HG02610 (cell line): Measurements from ENCODE around the gene TLR8.
"Not testable (repeated sequence)": the region's sequence is repeated elsewhere in the genome, so short reads cannot be mapped to it uniquely, and the experiment has no call there.

Experiments
- ATAC-seq: cut with Tn5 transposase; IDR thresholded peaks from one replicate; pipeline ENCODE4 v1.9.1; 2021; ENCODE audit warnings: mild to moderate bottlenecking, moderate library complexity; ENCODE audit not compliant: unreplicated experiment

Gene TLR8

DNA sequence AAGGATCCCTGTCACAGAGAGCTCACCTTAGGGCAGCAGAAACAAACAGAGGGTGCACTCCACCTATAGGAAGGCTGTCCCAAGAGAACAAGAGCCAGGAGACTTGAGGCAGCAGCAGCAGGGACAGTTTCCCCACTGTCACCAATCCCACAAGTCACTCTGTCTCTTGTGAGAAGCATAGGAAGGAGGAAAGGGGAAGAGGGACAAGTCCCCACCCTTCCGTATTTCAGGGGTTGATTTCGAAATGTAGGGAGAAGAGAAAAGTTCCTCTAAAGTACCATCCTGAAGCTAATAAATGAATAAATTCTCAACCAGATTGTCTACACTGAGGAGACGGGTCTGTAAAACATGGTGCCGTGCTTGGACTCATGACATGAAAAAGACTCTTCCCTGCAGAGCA lies 9.5 kb upstream of the TLR8 start:
- ATAC-seq: no peak

DNA sequence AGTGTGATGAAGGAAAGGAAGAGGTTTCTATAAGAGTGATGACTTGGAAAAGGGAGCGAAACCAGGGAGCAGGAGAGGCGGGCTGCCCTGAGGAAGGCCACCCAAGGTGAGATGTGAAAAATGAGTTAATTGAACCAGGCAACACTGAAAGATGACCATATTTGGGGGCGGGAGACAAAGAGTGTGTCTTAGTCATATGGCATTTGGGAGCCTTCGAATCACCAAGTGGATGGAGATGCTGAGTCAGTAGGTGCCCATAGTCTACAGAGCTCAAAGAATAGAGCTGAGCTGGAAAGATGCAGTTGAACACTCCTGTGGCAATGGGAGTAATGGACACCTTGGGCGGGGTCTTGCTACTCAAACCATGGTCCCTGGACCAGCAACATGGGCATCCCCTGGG lies 8.3 kb upstream of the TLR8 start:
- ATAC-seq: no peak

DNA sequence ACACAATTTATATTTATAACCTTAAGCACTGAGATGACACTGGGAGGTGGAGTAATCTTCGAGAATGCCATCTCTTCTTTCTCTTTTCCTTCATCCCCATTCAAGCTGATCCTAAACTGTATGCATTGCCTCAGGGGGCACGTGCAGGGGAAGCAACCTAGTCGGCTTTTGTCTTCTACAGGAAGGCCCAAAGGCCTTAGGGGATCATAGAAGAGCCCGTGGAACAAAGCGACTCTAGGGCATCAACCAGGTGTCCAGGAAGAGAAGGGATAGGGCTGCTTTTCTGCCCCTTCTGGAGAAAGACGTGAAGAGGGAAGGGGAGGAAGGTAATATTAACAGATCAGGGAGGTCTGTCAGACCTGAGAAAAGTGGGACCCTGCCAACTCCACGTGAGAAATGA lies 6.9 kb upstream of the TLR8 start:
- no peak for ATAC-seq

DNA sequence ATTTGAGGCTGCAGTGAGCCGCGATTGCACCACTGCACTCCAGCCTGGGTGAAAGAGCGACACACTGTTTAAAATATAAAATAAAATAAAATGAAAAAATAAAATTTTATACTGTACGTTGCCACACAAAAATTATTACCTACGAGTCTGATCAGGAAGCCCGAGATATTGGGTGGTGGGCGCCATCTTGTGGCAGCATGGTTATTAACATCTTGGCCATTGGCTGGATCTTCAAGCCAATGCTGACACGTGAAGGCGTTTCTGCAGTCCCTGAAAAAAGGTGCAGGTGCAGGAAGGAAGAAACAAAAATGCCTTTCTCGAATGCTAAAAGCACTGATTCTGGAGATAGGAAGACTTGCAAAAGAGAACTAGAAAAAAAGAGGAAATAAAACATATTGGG lies 4.9 kb upstream of the TLR8 start:
- no peak for ATAC-seq

DNA sequence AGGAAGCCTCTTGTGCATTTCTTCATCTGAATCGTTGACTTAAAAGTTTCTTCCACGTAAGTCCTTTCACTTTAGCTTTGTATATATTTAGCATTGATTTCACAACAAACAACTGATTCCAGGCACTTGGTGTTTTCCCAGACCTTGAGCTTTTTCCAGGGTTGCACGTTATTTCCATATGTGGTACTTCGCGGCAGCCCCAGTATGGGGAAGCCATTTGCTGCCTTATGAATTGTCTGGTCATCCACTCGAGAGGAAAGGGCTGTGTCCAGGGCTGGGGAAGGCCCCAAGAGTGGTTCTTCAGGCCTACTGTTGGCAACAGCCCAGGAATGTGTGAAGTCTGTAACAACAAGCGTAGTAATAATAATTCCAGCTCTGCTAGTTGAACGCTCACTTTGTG lies 2.8 kb upstream of the TLR8 start:
- ATAC-seq: no peak

DNA sequence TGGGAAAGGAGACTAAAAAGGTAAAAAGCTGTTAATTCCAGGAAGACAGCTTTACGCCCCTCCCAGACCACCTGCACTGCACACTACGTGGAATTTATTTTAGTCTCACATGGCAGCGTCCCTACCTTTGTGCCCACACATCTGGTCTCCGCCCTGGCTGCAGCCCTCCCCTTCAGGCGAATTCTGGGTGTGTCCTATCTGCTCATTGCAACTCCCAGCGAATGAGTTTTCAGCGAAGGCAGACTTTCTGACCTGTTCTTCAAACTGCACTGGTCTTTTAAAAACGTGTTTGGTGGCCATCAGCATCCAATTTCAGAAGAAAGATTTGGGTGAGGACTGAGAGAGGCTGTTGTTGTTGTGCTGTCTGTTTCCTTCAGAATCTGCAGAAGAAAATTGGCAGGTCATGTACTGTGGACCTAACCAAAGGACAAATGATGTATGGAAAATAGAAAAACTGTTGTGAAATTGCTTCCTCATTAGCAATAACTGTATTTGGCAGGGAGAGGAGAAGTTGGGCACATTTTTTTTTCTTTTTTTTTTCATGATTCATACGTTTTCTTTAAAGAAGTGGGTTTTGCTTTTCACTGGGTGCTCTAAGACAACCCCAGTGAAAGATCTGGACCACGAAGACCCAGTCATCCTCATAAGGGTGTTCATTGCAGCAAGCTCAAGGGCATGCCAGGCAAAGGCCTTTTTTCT lies 4.2 kb downstream of the TLR8 start:
- no peak for ATAC-seq

DNA sequence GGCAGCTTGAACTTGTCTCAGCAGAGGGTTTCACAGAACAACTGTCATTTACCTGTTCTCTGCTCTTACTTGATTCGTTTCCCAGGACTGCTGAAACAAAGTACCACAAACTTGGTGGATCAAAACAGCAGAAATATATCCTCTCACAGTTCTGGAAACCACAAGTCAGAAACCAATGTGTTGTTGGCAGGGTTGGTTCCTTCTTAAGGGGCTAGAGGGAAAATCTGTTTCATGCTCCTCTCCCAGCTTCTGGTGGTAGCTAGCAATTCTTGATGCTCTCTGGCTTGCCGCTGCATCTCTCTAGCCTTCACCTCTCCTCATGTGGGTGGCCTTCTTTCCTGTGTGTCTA lies 4.7 kb downstream of the TLR8 start:
- no peak for ATAC-seq

DNA sequence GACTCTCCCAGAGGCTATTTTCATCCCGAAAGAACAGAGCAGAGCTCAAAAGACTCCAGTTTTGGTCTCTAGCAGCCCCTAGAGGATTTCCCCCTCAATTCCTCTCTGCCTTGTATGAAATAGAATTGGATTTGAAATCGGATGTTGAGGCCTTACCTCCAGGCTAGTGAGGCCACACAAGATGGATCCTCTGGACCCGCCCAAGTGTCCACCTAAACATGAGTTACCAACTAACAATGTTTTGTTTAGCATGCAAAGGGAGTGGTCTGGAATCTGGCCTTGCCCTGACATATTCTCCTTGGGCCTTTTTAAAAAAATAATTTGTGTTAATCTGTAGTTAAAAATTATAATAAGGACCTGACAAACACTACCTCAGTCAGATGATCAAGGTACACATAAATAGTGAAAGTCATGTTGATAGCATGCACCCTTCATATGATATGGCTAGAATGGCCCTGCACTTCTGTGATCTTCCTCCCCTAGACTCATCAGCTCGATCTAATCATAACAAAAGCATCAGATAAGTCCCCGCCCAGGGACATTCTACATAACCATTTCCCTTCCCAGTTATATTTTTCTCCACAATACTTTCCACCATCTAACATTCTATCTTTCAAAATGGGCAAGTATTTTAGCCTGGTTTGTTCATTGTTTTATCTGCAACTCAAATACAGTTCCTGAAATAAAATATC lies 6.5 kb downstream of the TLR8 start:
- no peak for ATAC-seq

DNA sequence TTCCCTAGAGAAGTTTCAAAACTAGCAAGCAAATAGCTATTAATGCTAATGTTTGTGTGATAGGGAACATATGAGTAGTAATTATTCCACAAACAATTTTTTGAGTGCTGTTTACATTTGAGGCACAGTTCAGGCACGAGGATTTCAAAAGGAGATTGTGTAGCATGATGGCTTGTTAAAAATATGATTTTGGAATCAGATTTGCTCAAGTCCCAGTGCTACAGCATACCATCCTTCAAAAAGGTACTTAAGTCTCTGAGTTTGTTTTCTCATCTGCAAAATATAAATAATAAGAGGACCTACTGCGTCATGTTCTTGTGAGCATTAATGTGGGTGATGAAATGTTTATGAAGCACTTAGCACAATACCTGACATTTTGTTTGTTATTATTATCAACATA lies 11.3 kb downstream of the TLR8 start:
- ATAC-seq: no peak

DNA sequence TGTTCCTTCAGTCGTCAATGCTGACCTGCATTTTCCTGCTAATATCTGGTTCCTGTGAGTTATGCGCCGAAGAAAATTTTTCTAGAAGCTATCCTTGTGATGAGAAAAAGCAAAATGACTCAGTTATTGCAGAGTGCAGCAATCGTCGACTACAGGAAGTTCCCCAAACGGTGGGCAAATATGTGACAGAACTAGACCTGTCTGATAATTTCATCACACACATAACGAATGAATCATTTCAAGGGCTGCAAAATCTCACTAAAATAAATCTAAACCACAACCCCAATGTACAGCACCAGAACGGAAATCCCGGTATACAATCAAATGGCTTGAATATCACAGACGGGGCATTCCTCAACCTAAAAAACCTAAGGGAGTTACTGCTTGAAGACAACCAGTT lies 12.6 kb downstream of the TLR8 start:
- ATAC-seq: no peak

DNA sequence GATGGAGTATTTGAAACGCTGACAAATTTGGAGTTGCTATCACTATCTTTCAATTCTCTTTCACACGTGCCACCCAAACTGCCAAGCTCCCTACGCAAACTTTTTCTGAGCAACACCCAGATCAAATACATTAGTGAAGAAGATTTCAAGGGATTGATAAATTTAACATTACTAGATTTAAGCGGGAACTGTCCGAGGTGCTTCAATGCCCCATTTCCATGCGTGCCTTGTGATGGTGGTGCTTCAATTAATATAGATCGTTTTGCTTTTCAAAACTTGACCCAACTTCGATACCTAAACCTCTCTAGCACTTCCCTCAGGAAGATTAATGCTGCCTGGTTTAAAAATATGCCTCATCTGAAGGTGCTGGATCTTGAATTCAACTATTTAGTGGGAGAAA lies 13.2 kb downstream of the TLR8 start:
- ATAC-seq: no peak

DNA sequence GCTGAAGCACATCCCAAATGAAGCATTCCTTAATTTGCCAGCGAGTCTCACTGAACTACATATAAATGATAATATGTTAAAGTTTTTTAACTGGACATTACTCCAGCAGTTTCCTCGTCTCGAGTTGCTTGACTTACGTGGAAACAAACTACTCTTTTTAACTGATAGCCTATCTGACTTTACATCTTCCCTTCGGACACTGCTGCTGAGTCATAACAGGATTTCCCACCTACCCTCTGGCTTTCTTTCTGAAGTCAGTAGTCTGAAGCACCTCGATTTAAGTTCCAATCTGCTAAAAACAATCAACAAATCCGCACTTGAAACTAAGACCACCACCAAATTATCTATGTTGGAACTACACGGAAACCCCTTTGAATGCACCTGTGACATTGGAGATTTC lies 14.6 kb downstream of the TLR8 start:
- ATAC-seq: no peak

DNA sequence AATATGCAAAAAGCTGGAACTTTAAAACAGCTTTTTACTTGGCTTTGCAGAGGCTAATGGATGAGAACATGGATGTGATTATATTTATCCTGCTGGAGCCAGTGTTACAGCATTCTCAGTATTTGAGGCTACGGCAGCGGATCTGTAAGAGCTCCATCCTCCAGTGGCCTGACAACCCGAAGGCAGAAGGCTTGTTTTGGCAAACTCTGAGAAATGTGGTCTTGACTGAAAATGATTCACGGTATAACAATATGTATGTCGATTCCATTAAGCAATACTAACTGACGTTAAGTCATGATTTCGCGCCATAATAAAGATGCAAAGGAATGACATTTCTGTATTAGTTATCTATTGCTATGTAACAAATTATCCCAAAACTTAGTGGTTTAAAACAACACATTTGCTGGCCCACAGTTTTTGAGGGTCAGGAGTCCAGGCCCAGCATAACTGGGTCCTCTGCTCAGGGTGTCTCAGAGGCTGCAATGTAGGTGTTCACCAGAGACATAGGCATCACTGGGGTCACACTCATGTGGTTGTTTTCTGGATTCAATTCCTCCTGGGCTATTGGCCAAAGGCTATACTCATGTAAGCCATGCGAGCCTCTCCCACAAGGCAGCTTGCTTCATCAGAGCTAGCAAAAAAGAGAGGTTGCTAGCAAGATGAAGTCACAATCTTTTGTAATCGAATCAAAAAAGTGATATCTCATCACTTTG lies 15.6 kb downstream of the TLR8 start:
- no peak for ATAC-seq

DNA sequence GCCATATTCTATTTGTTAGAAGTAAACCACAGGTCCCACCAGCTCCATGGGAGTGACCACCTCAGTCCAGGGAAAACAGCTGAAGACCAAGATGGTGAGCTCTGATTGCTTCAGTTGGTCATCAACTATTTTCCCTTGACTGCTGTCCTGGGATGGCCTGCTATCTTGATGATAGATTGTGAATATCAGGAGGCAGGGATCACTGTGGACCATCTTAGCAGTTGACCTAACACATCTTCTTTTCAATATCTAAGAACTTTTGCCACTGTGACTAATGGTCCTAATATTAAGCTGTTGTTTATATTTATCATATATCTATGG lies 16.1 kb downstream of the TLR8 start:
- ATAC-seq: no peak

DNA sequence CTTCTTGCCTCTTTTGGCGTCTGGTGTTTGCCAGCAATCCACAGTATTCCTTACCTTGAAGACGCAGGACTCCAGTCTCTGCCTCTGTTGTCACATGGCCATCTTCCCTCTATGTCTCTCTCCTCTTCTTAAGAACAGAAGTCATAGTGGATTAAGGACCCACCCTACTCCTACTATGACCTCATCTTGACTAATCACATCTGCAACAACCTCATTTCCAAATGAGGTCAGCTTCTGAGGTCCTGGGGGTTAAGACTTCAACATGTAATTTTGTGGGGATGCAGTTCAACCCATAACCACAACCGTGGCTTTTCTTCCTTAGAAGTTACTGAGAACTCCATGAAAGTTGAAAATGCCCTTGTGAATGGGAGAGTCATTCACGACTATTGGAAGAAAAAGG lies 23.3 kb downstream of the TLR8 start:
- no peak for ATAC-seq

DNA sequence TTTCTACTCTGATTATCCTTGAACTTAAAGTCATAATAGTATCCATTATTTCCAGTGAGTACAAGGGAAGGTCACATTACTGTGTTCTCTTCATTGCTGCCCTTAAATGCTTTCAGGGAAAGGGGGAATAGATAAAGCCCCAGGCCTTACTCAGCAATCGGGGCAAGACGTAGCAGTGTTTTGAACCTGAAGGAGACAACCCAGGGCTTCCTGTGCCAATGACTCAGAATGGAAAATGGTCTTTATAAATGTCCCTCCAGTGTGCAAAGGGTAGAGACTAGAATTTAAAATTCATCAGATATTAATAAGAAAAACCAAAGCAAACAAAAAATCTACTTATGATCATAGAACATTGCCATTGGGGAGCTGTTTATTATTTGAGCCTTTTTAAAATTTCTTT lies 23.7 kb downstream of the TLR8 start:
- ATAC-seq: no peak

DNA sequence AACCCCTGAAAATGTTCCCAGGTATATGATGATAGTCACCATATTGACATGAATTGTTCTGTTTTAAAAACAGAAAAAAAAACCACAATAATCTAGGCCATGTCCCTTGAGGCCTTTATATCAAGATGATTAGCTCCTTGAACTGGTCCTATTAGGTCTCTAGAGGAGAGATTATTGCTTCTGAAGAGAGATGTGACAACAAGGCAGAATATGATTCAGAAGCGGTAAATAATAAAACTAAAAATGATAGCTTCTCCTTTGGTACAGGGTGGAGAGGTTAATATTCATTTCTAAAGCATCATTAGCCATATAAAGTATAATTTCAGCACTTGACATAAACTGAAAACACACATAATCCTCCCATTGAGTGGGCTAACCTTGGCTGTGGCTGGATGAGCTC lies 25.8 kb downstream of the TLR8 start:
- ATAC-seq: no peak

DNA sequence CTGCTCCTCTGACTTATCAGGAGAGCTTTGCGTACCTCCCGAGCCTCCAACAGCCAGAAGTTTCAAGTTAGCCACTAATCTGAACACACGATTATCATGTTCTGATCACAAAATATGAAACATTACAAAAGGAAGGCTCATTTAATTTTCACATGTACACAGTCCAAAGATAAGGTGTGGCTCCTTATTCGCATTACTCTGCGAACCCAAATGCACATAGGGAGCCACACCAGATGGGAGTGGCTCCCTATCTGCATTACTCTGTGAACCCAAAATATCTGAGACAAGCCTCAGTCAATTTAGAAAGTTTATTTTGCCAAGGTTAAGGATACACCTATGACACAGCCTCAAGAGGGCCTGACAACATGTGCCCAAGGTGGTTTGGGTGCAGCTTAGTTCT lies 28.4 kb downstream of the TLR8 start:
- ATAC-seq: no peak

DNA sequence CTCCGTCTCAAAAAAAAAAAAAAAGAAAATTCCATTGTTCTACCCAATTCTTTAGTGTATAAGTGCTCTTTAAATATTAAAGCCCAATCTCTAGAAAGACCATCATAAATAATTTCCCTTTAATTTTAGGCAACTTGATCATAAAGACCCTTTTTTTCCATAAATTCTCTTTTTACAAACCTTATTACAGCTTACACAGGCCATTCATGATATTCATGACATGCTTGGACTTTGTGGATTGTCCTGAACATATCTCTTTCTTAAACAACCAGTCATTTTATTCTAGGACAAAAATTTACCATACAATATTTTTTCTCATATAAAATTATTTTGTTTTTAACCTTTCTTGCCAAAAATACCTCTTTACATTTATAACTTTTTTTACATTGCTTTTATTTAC lies 30.5 kb downstream of the TLR8 start:
- no peak for ATAC-seq

DNA sequence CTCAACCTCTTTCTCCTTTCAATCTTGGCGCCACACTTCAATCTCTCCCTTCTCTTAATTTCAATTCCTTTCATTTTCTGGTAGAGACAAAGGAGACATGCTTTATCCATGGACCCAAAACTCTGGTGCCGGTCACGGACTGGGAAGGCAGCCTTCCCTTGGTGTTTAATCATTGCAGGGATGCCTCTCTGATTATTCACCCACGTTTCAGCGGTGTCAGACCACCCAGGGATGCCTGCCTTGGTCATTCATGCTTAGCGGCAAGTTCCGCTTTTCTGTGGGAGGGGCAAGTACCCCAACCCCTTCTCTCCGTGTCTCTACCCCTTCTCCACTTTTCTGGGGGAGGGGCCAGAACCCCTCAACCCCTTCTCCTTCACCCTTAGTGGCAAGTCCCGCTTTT lies 34.1 kb downstream of the TLR8 start:
- ATAC-seq: not testable (repeated sequence)

DNA sequence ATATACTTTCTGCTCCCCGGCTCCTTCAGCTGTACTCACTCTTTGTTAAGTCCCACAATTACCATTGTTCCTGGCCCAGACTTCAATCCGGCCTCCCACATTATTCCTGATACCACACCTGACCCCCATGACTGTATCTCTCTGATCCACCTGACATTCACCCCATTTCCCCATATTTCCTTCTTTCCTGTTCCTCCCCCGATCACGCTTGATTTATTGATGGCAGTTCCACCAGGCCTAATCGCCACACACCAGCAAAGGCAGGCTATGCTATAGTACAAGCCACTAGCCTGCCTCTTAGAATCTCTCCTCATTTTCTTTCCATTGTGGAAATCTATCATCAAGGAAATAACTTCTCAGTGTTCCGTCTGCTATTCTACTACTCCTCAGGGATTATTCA lies 37.2 kb downstream of the TLR8 start:
- ATAC-seq: not testable (repeated sequence)

DNA sequence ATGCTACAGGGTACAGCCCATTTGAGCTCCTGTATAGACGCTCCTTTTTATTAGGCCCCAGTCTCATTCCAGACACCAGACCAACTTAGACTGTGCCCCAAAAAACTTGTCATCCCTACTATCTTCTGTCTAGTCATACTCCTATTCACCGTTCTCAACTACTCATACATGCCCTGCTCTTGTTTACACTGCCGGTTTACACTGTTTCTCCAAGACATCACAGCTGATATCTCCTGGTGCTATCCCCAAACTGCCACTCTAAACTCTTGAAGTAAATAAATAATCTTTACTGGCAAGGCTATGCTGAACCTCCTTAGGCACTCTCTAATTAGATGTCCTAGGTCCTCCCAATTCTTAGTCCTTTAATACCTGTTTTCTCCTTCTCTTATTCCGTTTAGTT lies 38.0 kb downstream of the TLR8 start:
- ATAC-seq: not testable (repeated sequence)

DNA sequence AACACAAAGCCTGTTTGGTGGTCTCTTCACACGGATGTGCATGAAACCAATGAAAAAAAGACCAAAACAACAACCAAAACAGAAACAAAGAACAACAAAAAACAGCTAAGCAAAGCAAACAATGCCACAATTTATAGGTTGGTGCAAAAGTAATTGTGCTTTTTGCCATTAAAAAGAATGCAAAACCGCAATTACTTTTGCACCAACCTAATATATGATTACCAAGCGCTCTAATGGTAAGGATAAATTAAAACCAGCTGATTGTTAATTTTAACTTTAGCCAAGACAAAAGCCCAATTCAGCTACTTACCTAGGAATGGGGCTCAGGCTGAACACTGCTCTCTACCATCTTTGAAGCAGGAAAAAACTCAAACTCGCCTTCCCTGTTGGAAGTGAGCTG lies 39.1 kb downstream of the TLR8 start:
- no peak for ATAC-seq
